Activated CD4-positive, alpha-beta T cell treated with anti-CD3 and anti-CD28 coated beads for 24 hours (primary cell): Measurements from ENCODE around the gene CAPZA2.
"Not testable (repeated sequence)": the region's sequence is repeated elsewhere in the genome, so short reads cannot be mapped to it uniquely, and the experiment has no call there.

Experiments used
- DNase-seq, 2 donors: peaks; one replicate each; pipeline ENCODE4 v3.0.0-alpha.2; 2020; ENCODE audit warnings: low read depth in 2 of 2

The CAPZA2 gene

DNA sequence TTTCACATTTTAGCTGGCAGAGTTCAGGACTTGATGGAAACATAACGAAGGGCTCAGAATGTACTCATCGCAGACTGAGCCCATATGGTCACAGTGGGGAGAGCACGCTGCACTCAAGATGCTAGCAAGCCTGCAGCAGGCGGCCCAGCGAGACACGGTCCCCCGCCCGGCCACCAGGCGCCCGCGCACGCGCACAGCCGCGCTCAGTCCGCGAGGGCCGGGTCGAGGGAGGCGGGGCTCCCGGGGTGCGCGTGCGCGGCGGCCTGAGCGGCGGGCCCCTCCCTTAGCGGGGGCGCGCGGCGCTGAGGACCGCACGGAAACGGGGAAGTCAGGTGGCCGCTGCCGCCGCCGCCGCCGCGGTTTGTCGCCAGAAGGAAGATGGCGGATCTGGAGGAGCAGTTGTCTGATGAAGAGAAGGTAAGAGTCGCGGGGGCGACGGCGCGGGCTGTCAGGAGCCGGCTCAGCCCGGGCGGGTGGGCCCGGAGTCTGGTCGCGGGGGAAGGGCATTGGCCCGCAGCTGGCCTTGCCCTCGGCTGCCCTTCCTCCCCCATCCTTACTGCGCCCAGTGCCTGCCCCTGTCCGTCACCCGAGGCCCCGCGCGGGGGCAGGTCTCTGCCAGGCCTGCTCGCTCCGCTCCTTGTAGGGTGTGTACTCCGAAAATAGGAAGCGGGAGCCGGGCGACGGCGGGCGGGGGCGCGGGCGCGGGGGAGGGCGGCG lies at the start of gene CAPZA2:
Gene CAPZA2, plus strand, starts transcription at position 354 of the 717 bp plus-strand sequence. Its CDS starts 25 bp downstream, at position 379.
- DNase-seq = peak; percentile 87 to 93

DNA sequence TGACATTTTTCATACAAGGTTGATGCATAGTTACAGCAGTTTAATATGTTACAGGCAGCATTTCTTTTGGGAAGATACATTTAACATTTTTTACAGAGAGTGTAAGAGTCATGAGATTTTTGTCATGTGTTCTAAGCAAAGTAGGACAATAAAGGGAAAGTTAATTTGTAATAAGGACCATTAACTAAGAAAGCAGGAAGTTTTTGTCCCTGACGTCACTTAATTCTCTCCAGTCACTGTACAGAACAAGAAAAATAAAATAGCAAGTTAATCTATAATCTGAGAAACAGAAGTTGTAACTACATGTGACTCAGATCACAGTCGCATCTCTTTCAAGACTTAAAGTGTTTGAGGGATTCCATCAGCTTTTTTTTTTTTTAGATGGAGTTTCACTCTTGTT lies 49.5 kb upstream of the CAPZA2 start:
- DNase-seq = no peak

DNA sequence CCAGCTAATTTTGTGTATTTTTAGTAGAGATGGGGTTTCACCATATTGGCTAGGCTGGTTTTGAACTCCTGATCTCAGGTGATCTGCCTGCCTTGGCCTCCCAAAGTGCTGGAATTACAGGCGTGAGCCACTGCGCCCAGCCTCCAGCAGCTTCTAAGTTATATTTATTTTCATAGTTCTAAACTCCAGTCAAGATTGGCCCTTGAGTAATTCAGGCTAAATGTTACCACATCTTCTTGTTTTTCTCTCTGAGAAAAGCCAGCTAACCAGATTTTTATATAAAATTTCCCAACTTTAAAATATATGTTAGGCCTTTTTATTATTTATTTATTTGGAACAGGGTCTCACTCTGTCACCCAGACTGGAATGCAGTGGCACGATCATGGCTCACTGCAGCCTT lies 49.0 kb upstream of the CAPZA2 start:
- DNase-seq = not testable (repeated sequence)

DNA sequence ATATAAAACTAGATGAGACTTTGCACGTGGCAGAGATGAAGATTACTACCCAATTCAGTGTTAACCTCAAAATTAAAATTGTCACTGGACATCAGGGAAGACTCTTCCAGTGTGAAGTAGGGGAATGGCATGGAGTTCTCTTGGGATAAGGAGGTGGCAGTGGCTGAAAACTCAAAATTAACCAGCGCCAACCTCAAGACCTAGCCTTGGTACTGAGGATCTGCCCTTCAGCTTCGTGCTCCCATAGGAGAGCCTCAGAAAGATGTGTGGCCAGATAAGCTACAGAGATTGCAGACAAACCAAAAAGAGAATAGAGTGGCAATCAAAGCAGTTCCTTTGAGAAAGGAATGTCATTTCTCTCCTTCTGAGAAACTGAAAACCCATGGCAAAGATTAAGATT lies 47.3 kb upstream of the CAPZA2 start:
- DNase-seq = no peak

DNA sequence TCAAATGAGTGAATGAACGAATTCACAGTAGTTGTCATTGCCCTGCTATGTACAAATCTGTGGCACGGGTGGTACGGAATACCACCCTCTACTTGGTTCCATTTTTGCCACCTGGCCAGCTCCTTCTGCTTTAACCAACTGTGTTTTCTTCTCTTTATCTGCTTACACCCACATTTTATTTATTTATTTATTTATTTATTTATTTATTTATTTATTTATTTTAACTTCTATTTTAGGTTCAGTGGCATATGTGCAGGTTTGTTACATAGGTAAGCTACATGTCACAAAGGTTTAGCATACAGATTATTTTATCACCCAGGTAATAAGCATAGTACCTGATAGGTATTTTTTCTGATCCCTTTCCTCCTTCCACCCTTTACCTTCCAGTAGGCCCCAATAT lies 42.2 kb upstream of the CAPZA2 start:
- DNase-seq = no peak

DNA sequence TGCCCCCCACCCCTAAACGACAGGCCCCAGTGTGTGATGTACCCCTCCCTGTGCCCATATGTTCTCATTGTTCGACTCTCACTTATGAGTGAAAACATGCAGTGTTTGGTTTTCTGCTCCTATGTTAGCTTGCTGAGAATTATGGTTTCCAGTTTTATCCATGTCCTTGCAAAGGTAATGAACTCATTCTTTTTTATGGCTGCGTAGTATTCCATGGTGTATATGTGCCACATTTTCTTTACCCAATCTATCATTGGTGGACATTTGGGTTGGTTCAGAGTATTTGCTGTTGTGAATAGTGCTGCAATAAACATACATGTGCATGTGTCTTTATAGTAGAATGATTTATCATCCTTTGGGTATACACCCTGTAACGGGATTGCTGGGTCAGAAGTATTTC lies 40.7 kb upstream of the CAPZA2 start:
- not testable (repeated sequence) for DNase-seq

DNA sequence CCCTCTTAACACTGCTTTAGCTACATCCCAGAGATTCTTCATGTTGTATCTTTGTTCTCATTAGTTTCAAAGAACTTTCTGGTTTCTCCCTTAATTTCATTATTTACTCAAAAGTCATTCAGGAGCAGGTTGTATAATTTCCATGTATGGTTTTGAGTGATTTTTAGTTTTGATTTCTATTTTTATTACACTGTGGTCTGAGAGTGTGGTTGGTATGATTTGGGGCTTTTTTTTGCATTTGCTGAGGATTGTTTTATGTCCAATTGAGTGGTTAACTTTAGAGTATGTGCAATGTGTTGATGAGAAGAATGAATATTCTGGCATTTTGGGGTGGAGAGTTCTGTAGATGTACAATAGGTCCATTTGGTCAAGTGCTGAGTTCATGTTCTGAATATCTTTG lies 37.9 kb upstream of the CAPZA2 start:
- no peak for DNase-seq

DNA sequence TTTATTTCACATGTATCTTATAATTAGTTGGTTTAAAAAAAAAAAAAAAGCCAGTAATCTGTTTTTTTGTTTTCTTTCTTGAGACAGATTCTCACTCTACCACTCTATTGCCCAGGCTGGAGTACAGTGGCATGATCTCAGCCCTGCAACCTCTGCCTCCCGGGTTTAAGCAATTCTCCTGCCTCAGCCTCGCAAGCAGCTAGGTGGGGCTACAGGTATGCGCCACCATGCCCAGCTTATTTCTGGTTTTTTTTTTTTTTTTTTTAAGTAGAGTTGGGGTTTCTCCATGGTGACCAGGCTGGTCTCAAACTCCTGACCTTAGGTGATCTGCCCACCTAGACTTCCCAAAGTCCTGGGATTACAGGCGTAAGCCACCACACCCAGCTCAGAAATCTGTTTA lies 34.1 kb upstream of the CAPZA2 start:
- no peak for DNase-seq

DNA sequence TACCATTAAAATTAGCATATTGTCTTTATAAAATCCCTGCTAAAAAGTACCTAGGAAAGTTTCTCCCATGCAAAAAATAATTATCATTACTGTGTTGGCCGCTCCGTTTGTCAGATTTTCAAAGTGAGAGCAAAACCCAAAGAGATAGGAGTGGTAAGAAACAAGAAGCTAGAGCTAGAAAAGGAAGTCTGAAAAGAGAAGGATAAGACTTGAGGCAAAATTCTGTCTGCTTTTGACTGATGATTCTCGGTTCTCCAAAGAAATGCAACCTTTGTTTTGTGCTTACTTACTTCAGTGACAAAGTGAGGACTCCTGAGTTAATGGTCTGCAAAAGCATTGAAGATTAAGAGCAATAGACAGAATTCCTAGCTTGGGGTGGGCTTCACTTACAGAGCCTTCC lies 33.3 kb upstream of the CAPZA2 start:
- no peak for DNase-seq

DNA sequence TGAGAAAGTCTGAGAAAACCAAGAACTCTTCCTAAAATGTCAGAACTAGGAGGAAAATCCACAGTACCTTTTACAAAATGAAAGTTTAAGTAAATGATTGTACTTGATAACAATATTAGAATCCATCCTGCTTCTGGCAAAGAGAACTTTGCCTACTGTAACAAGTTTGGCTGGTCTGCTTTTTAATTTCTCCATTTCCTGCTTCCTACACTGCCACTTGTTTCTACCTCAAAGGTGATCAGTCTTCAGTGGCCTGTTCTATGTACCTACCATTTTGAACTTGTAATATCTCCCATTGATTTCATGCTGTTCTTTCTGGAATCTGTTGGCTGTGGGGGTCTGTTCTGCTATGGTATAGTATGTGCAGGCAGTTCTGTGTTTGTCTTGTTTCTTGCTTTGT lies 32.9 kb upstream of the CAPZA2 start:
- no peak for DNase-seq

DNA sequence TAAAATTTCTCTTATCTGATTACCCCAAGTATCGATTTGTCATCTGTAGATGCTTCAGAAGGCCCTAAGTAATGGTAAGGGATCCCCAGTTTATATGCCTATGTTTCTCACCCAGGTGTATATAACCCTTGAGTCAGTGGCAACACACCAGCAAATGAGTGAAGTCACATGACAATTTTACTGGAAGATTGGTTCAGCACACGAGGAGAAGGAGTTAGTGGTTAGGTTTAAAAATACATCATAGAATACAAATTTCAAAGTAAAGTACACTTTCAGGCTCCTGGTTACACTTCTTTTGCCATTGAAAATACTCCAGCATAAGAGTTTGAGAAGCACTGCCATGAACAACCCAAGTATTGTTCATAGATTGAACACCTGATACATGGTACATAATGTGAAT lies 29.7 kb upstream of the CAPZA2 start:
- no peak for DNase-seq

DNA sequence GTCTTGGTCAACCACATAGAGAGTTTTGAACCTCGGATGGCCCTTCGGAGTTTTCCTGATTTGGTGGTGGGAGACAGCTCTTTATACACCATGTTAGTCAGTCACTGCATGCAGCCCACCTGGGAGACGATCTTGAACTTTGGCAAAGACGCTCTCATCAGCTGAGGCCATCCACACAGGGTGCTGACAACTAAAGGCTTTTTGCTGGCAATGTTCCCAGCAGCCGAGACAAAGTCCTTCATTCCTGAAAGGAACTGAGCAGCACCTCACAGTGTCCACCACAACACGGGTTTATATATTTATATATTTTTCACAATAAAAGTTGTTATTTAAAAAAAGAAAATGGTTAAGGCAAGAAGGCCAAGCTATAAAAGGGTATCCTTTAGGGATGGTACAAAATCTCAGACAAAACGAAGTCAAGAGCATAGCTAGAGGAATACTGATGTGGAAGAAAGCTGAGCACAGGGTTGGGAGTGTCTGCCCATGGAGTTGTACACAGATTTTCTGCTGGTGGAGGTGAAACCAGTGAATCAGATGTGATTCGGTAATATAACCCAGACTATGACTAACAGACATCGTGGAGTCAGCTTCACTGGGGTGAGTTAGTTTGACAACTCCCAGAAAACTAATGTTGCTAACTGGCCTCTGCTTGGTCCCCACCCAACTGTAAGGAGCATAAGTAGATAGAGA lies 27.4 kb upstream of the CAPZA2 start:
- no peak for DNase-seq

DNA sequence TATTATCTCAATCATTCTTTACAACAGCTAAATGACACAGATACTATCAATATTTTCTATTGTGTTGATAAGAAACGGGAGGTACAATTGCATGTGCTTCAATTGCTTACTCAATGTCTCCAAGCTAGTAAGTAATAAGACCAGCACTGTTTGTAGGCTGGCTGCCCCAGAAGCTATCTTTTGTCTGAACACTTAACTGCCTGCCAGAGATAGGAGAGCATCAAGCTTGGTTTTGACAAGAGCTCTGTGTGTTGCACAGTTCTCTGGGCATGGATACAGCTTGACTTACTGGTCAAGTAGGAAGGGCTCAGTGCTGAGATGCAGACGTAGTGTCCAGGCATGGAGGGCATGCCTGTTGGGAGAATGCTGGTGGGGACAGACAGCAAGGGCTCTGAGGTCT lies 26.3 kb upstream of the CAPZA2 start:
- no peak for DNase-seq

DNA sequence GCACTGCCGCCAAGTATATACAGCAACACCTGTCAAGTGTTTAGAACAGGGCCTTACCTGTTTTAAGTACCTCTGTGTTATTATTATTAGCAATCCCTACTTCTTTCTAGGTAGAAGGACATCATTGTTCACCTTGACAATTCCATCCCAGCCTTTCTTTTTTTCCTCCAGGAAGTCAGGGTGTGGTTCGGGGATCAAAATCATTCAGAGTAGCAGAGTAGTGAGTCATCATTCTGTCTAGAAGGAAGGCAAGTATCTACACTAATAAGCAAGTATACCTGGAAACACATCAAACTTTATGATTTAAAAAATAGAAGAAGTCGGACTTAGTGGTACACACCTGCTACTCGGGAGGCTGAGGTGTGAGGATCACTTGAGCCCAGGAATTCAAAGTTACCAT lies 25.5 kb upstream of the CAPZA2 start:
- DNase-seq = no peak

DNA sequence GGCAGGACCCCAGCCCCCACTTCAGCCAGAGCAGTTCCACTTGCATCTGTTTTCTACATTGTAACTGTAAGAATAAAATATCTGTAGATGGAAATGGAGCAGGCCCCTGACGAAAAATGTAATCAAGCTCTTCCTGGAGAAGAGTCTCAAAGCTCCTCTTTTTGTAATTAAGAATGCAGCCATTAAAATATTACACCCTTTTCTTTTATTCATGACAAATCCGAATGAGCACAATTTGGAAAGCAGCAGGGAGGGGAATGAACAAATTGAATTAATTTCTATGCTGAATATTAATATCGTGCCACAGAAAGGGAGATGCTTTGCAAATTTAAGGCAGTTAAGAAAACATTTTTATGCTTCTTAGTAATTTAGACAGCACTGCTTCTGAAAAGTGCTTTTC lies 24.8 kb upstream of the CAPZA2 start:
- no peak for DNase-seq

DNA sequence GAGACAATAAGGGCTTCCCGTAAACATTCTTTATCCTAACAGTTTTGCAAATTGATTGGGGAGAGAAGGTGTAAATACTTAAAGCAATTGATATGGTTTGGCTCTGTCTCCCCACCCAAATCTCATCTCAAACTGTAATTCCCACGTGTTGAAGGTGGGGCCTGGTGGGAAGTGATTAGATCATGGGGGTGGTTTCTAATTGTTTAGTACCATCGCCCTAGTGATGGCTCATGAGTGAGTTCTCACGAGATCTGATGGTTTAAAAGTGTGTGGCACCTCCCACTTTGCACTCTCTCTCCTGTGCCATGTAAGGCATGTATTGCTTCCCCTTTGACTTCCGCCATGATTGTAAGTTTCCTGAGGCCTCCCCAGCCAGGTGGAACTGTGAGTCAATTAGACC lies 22.1 kb upstream of the CAPZA2 start:
- DNase-seq = no peak

DNA sequence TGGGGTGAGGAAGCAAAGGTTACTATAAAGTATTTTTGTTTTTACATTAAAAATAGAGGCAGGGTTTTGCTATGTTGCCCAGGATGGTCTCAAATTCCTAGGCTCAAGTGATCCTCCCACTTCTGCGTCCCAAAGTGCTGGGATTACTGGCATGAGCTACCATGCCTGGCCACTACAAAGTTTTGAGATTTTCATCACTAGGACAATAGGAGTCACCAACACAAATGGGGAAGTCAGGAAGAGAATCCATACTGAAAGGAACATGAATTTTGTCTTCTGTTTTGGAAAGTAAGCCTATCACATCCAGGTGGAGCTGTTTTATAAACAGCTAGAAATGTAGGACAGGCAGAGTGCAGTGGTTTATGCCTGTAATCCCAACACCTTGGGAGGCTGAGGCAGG lies 20.0 kb upstream of the CAPZA2 start:
- DNase-seq = no peak

DNA sequence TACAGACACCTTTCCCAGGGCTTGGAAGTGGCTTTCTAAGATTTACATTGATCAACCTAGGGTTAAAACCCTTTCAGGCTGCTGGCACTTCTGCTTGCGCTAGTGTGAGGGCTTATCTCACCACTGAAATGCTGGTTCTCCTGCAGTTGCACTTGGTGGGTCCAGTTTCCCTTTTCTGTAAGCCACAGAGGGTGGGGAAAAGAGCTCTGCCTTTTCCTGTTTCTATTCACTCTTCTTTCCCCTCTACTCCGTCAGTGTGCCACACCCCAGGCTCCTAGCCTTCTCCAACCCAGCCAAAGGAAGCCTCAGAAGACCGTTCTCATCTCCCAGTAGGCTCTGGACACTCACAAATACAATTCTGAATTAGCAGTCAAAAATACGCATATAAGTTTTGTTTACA lies 19.0 kb upstream of the CAPZA2 start:
- DNase-seq = no peak

DNA sequence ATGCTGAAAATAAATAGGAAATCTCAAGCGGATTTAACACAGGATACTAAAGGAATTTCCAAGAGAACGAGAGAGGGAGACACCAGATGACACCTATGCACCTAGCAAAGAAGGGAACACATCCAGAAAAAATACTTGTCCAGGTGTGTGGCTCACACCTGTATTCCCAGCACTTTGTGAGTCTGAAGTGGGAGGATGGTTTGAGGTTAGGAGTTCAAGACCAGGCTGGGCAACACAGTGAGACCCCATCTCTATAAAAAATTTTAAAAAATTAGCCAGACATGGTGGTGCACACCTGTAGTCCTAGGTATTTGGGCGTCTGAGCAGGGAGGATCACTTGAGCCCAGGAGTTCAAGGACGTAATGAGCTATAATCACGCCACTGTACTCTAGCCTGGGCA lies 11.2 kb upstream of the CAPZA2 start:
- no peak for DNase-seq

DNA sequence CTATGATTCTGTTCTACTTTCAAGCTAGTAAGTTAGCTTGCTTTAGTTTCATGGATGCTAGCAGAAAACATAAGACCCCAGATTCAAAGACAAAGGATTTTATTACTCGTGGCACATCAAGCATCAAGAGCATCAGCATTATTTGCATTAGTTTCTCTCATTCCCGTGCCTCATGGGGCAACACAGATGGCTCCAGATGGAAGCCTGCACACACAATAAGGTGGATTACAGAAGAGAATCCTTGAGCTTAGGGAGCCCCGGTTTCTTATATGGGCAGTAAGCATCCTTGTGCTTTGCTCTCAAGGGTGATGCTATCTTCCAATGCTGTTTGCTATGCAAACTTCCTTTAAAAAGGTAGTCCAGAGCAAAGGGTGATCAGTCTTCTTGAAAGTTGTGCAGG lies 10.7 kb upstream of the CAPZA2 start:
- no peak for DNase-seq

DNA sequence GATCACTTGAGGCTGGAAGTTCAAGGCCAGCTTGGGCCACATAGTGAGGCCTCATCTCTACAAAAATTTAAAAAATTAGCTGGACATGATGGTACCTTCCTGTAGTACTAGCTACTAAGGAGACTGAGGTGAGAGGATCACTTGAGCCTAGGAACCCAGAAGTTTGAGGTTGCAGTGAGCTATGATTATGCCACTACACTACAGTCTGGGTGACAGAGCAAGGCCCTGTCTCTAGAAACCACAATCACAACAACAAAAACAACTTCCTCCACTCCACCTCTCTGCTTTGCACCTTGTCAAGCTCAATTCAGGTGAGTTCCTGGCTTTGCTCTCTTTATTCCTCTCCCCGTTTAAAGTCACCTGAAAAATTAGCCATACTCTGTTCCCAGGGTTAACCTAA lies 8.3 kb upstream of the CAPZA2 start:
- no peak for DNase-seq

DNA sequence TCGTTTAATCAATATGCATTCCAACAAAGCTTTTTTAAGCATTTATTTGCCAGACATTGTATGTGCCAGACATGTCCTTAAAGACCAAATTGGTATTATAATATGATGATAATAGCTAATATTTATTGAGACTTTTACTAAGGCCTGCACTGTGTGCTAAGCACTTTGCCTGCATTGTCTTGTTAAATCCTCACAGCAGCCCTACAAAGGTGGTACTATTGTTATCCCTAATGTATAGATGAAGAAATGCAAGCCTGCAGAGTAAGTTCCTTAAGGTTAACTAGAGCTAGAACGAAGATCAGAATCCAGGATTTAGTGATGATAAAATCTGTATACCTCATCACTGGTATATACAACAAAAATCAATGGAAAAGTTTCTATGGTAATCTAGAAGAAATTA lies 5.3 kb upstream of the CAPZA2 start:
- DNase-seq = no peak

DNA sequence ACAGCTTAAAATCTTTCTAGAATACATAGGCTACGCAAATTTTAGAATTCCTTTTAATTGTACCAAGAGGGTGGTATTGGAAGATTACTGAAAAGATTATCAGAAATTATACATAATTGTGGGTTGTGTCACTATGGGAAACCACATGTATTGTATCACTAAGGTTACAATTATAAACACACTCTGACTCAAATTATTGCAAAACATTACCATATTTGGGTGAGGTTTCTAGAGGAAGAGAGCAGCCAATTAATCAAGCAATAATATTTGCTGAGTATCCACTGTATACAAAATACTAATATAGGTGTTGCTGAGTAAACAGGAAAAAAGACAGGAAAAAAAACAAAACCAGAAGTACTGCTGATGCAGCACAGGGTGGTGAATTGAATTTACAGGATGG lies 3.1 kb upstream of the CAPZA2 start:
- DNase-seq = no peak

DNA sequence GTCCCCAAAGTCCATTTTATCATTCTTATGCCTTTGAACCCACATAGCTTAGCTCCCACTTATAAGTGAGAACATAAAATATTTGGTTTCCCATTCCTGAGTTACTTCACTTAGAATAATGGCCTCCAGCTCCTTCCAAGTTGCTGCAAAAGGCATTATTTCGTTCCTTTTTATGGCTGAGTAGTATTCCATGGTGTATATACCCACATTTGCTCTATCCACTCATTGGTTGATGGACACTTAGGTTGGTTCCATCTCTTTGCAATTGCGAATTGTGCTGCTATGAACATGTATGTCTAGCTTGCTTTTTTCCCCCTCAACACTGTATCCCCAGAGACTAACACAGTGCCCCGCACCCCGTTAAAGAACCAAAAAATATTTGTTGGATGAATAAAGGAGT lies 670 bp upstream of the CAPZA2 start:
- DNase-seq = no peak
